CD4-positive, alpha-beta memory T cell (primary cell): ENCODE data around the gene MKNK1. TPM values are rescaled to one million over a fixed set of nuclear protein-coding genes. Genes with fewer than 3 reads are reported as not detected.

Experiments used
- CTCF ChIA-PET: fragments of 350-600 bp; sonication (Branson Sonifier 250); formaldehyde crosslinking; loops from one replicate; lab custom pipeline; 2021; ENCODE audit warnings: inconsistent platforms; ENCODE audit not compliant: partially characterized antibody; lab: Charles Lee
- POLR2A ChIA-PET: fragments of 350-600 bp; sonication (Branson Sonifier 250); formaldehyde crosslinking; loops from one replicate; lab custom pipeline; 2021; ENCODE audit not compliant: partially characterized antibody; lab: Charles Lee
- DNase-seq, 5 donors: peaks; one replicate each; pipeline versions ENCODE4 v3.0.0 to v3.0.0-alpha.2; 2020 to 2022; ENCODE audit warnings: mixed read lengths in 1 of 5
- H3K27ac ChIP-seq: one replicate; pipeline ENCODE4 v1.7.0; 2013; ENCODE audit warnings: low read depth, low read length
- H3K27me3 ChIP-seq: 2 replicates; pipeline ENCODE4 v1.7.0; 2013; ENCODE audit warnings: mild to moderate bottlenecking, low read length, moderate library complexity; ENCODE audit not compliant: insufficient read depth
- H3K36me3 ChIP-seq: 2 replicates; pipeline ENCODE4 v1.7.0; 2013; ENCODE audit warnings: mild to moderate bottlenecking, low read length, moderate library complexity; ENCODE audit not compliant: insufficient read depth
- H3K4me1 ChIP-seq: 2 replicates; pipeline ENCODE4 v1.7.0; 2013; ENCODE audit warnings: mild to moderate bottlenecking, low read length, moderate library complexity; ENCODE audit not compliant: insufficient read depth
- H3K4me3 ChIP-seq, 2 donors: one replicate each; pipeline ENCODE4 v1.7.0; 2013; ENCODE audit warnings: low read length in 2 of 2, mild to moderate bottlenecking in 1 of 2
- H3K9me3 ChIP-seq, 2 donors: one replicate each; pipeline ENCODE4 v1.7.0; 2013; ENCODE audit warnings: low read length in 2 of 2, control low read depth in 1 of 2; ENCODE audit not compliant: control insufficient read depth in 1 of 2
- H3K27ac Mint-ChIP-seq, 7 donors: one replicate each; pipeline ENCODE4 v1.8.0; 2020 to 2021; ENCODE audit warnings: mixed read lengths in 7 of 7, mild to moderate bottlenecking in 6 of 7, inconsistent platforms in 3 of 7, moderate library complexity in 3 of 7
- H3K27me3 Mint-ChIP-seq, 2 donors: one replicate each; pipeline ENCODE4 v1.8.0; 2020 to 2021; ENCODE audit warnings: mixed read lengths in 2 of 2
- H3K36me3 Mint-ChIP-seq, 2 donors: one replicate each; pipeline ENCODE4 v1.8.0; 2020 to 2021; ENCODE audit warnings: mixed read lengths in 2 of 2, inconsistent platforms in 1 of 2, mild to moderate bottlenecking in 1 of 2
- H3K4me1 Mint-ChIP-seq, 4 donors: one replicate each; pipeline ENCODE4 v1.8.0; 2020 to 2021; ENCODE audit warnings: mixed read lengths in 4 of 4, mild to moderate bottlenecking in 1 of 4
- H3K4me3 Mint-ChIP-seq, 8 donors: one replicate each; pipeline ENCODE4 v1.8.0; 2020 to 2021; ENCODE audit warnings: mixed read lengths in 8 of 8, mild to moderate bottlenecking in 7 of 8, moderate library complexity in 6 of 8, inconsistent platforms in 3 of 8
- H3K9me3 Mint-ChIP-seq, 8 donors: one replicate each; pipeline ENCODE4 v1.8.0; 2020 to 2021; ENCODE audit warnings: mixed read lengths in 8 of 8, mild to moderate bottlenecking in 5 of 8, inconsistent platforms in 3 of 8, moderate library complexity in 1 of 8
- intact Hi-C: fragments of 100-400 bp; cut with micrococcal nuclease; formaldehyde crosslinking; loops from one replicate; pipeline ENCODE4 v1.15.1; 2023
- polyA plus RNA-seq, 2 donors: library from polyadenylated mRNA; unstranded; fragments of 300-500 nt; fragmentation: Illumina TruSeq; gene quantifications; one replicate each; pipeline ENCODE4 v1.2.3, GENCODE V29; 2021
- total RNA-seq, 2 experiments: library from RNA; stranded (reverse); gene quantifications; one replicate each; pipeline ENCODE4 v1.2.3, GENCODE V29; 2021

Gene MKNK1
- total and polyA plus RNA-seq, 4 experiments from 2014 or later, result 29.3 to 54.9 (median 43.8) TPM

DNA sequence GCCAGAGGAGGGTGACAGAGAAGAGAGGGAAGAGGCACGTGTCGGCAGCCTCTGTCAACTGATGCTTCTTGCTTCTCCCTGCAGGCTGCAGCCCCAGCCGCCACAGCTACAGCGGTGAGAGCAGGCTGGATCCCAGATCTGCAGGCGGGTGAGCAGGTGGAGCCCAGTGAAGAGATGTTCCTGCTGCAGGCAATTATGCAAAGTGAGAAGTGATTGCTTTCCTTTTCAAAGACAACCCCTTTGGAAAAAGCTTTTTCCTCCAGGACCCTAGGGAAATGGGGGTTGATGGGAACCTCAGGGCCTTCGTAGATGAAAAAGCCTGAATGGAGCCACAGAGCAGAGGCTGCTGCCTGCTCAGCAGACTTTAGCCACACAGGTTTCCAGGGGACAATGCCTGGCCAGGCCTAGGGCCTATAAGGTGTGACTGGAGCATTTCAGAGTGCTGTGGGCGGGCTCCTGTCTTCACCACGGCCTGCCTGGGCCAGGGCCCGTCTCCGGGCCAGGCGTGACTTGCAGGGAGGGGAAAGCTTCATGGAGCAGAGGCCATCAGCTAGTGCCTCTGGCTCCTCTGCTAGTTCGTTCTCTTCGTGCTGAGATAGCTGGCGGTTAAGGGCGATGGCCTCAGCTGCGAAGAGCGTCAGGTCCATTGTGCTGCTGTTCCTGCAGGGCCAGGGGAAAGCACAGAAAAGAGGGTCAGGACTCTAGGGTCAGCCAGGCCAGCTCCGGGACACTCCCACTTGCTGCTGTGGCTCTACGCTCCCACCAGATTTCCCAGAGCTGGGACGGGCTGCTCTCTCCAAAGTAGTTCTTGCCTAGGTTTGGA lies 45.7 kb downstream of the MKNK1 start:
- H3K27ac ChIP-seq, result no peak overlapping the region
- CTCF ChIA-PET, result no interaction called here
- H3K9me3 Mint-ChIP-seq, result peaks cover 0 to 2% (median 0%) of the 10 kb centered on the region in 8 donors
- no peaks in the 10 kb centered on the region for H3K27me3 ChIP-seq
- H3K27ac Mint-ChIP-seq, result peak overlapping the region in 3 of 7 donors; percentile 19 to 54 (median 48)
- DNase-seq, result no peak
- POLR2A ChIA-PET, result no interaction called here
- no peak overlapping the region for H3K4me3 ChIP-seq
- peaks cover 20 to 46% of the 10 kb centered on the region in 2 donors for H3K36me3 Mint-ChIP-seq
- H3K4me1 Mint-ChIP-seq, result no peaks in the 10 kb centered on the region
- H3K9me3 ChIP-seq, result no peaks in the 10 kb centered on the region
- peaks cover 9% of the 10 kb centered on the region for H3K36me3 ChIP-seq
- no peaks in the 10 kb centered on the region for H3K4me1 ChIP-seq
- H3K27me3 Mint-ChIP-seq, result no peaks in the 10 kb centered on the region
- intact Hi-C loops, result no loop called here
- H3K4me3 Mint-ChIP-seq, result no peak overlapping the region

DNA sequence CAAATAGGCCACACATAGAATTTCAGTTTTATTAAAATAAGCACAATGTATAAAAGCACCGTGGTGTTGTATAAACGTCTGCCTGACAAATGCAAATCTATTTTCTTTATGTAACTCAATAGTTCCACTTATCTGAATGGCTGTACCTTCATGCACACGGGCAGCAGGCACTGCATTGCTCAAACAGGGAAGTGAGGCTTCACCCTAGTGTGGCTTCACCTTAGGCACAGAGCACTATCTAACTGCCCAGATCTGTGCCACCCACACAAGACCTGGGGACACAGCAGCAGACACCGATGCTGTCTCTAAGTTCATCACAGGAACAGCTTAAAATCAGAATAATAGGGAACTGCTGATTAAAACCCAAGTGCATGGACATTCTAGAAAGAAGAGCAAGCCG lies 46.7 kb downstream of the MKNK1 start:
- Histone ChIP-seq H3K9me3 (no peaks in the 10 kb centered on the region), H3K27ac (no peak overlapping the region), H3K4me1 (no peaks in the 10 kb centered on the region), H3K27me3 (no peaks in the 10 kb centered on the region), H3K36me3 (peaks cover 5% of the 10 kb centered on the region), H3K4me3 (no peak overlapping the region)
- H3K4me1 Mint-ChIP-seq, result no peaks in the 10 kb centered on the region
- intact Hi-C loops, result no loop called here
- no peaks in the 10 kb centered on the region for H3K27me3 Mint-ChIP-seq
- POLR2A ChIA-PET, result no interaction called here
- CTCF ChIA-PET, result no interaction called here
- peaks cover 12 to 36% of the 10 kb centered on the region in 2 donors for H3K36me3 Mint-ChIP-seq
- H3K9me3 Mint-ChIP-seq, result peaks cover 0 to 2% (median 0%) of the 10 kb centered on the region in 8 donors
- no peak for DNase-seq
- peak overlapping the region in 5 of 7 donors; percentile 3 to 81 (median 43) for H3K27ac Mint-ChIP-seq
- no peak overlapping the region for H3K4me3 Mint-ChIP-seq

DNA sequence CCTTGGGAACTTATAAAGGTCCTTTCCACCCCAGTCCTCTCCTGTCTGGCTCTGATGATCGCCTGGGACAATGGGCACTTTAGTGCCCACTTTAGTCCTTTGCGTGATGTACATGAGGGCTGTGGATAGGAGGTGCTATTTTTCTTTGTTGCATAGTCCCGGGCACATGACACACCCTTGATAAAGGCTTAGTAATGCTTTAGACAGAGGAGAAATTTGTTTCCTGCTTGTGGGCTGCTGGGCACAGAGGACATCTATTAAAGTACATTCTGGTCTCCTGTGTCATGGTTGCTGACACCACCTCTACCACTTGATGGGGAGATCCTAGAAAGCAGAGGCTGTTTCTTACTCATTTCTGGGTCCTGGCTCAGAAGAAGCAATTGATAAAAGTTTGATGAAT lies 47.2 kb downstream of the MKNK1 start:
- Histone ChIP-seq H3K4me3 (no peak overlapping the region), H3K4me1 (no peaks in the 10 kb centered on the region), H3K27me3 (no peaks in the 10 kb centered on the region), H3K36me3 (peaks cover 5% of the 10 kb centered on the region), H3K9me3 (no peaks in the 10 kb centered on the region), H3K27ac (no peak overlapping the region)
- ChIA-PET POLR2A (no interaction called here), CTCF (no interaction called here)
- H3K27ac Mint-ChIP-seq, result peak overlapping the region in 3 of 7 donors; percentile 28 to 44 (median 32)
- H3K9me3 Mint-ChIP-seq, result peaks cover 0 to 2% (median 0%) of the 10 kb centered on the region in 8 donors
- no peaks in the 10 kb centered on the region for H3K27me3 Mint-ChIP-seq
- H3K4me3 Mint-ChIP-seq, result no peak overlapping the region
- DNase-seq, result no peak
- H3K36me3 Mint-ChIP-seq, result peaks cover 9 to 33% of the 10 kb centered on the region in 2 donors
- H3K4me1 Mint-ChIP-seq, result no peaks in the 10 kb centered on the region
- intact Hi-C loops, result no loop called here

DNA sequence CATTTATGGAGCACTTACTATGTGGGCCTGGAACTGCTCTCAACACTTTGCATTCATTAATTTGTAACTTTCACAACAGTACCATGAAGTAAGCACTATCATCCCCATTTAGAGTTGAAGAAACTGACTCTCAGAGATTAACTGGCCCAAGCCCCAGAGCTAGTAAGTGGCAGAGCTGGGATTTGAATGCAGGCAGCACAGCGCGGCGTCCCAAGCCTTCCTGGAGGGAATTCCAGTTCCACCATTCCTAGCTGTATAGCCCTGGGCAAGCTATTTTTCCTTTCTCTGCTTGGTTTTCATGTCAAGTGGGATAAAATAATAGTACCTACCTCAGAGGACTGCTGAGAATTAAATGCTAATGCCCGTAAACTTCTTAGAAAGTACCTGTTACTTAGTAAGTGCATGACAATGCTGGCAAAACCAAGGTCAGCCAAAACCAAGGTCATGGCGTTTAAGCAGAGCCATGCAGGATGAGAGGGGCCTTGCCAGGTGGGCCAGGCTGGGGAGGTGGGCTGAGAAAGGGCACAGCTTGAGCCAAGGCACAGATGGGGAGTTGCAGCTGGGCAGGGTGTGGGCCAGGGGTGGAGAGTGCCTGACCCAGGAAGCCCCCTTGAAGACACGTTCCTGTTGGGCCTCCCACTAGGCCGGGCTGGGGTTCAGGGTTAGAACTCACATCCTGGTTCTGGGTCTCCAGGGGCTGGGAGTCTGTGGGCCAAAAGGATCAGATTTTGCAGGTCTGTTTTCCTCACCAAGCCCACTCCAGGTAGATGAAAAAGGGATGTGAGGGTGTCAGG lies 48.0 kb downstream of the MKNK1 start:
- no peak overlapping the region for H3K4me3 ChIP-seq
- peaks cover 5 to 28% of the 10 kb centered on the region in 2 donors for H3K36me3 Mint-ChIP-seq
- no peaks in the 10 kb centered on the region for H3K36me3 ChIP-seq
- no peaks in the 10 kb centered on the region for H3K27me3 ChIP-seq
- intact Hi-C loops, result no loop called here
- DNase-seq, result no peak
- H3K4me1 Mint-ChIP-seq, result no peaks in the 10 kb centered on the region
- H3K9me3 ChIP-seq, result no peaks in the 10 kb centered on the region
- peaks cover 0 to 2% (median 0%) of the 10 kb centered on the region in 8 donors for H3K9me3 Mint-ChIP-seq
- POLR2A ChIA-PET, result no interaction called here
- H3K27me3 Mint-ChIP-seq, result no peaks in the 10 kb centered on the region
- no peak overlapping the region for H3K27ac ChIP-seq
- peak overlapping the region in 2 of 7 donors; percentile 42 to 45 for H3K27ac Mint-ChIP-seq
- CTCF ChIA-PET, result no interaction called here
- no peaks in the 10 kb centered on the region for H3K4me1 ChIP-seq
- H3K4me3 Mint-ChIP-seq, result no peak overlapping the region

DNA sequence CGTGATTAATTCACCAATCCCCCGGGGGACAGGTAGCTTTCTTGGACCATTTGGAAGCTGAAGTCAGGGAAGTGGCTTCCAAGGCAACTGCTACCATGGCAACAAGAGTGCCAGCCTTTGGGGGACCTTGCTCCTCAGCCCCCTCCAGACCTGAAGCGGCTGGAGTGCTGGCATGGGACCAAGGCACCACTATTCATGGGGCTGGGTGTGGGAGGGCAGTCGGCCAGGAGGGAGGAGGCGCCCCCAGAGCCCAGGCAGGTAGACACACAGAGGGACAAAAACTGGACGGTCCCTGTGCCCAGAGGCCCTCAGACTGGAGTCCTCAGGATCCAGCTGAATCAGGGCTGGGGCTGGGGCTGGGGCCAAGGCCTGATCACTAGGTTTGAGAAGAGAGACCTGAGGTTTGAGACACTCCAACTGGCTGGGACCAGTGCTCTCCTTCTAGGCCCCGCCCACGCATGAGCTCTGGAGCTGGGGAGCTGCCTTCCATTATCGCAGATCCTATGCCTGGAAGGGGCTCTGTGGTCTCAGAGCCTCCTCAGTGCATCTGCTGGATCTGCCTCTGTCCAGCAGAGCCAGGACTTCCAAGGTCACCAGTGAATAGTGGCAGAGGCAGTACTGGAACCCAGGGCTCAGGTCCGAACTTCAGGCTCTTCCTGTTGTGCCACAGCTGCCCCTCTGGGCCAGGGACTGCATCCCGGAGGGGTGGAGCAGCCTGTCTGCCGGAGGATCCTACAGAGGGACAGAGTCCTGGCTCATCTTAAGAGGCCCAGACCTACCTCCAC lies 49.3 kb downstream of the MKNK1 start:
- Histone ChIP-seq H3K4me1 (peaks cover 7% of the 10 kb centered on the region), H3K4me3 (no peak overlapping the region), H3K27ac (no peak overlapping the region), H3K36me3 (no peaks in the 10 kb centered on the region), H3K9me3 (no peaks in the 10 kb centered on the region), H3K27me3 (no peaks in the 10 kb centered on the region)
- Mint-ChIP-seq H3K36me3 (peaks cover 5 to 17% of the 10 kb centered on the region in 2 donors), H3K27ac (no peak overlapping the region), H3K27me3 (peaks cover 0 to under 1% of the 10 kb centered on the region in 2 donors), H3K9me3 (peaks cover 0 to 2% (median 0%) of the 10 kb centered on the region in 8 donors), H3K4me3 (no peak overlapping the region), H3K4me1 (peaks cover 2 to 12% (median 3%) of the 10 kb centered on the region in 4 donors)
- intact Hi-C loops, result no loop called here
- DNase-seq, result no peak
- ChIA-PET CTCF (no interaction called here), POLR2A (no interaction called here)

DNA sequence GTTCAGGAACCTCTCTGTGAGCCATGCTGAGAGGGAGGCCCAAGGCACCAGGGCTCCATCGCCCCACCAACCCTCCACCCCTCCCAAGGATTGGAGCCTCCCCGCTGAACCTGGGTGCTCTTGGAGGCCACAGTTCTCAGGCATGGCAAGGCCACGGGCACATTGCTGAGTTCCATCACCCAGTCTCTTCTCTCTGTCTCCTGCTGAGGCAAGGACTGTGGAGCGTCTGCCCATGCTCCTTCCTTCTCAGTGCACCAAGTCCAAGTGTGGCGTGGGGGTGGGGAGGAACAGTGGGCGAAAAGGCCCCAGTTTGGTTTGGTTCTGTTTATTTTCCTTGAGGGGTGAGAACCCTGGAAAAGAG lies 49.9 kb downstream of the MKNK1 start:
- H3K27me3 Mint-ChIP-seq, result peaks cover 0 to 6% of the 10 kb centered on the region in 2 donors
- ChIA-PET CTCF (no interaction called here), POLR2A (no interaction called here)
- Histone ChIP-seq H3K9me3 (no peaks in the 10 kb centered on the region), H3K4me1 (peaks cover 12% of the 10 kb centered on the region), H3K27me3 (no peaks in the 10 kb centered on the region), H3K36me3 (no peaks in the 10 kb centered on the region), H3K27ac (no peak overlapping the region), H3K4me3 (no peak overlapping the region)
- H3K27ac Mint-ChIP-seq, result no peak overlapping the region
- H3K9me3 Mint-ChIP-seq, result peaks cover 0 to 2% (median 0%) of the 10 kb centered on the region in 8 donors
- intact Hi-C loops, result no loop called here
- peaks cover 8 to 18% (median 9%) of the 10 kb centered on the region in 4 donors for H3K4me1 Mint-ChIP-seq
- no peak overlapping the region for H3K4me3 Mint-ChIP-seq
- peaks cover 5 to 12% of the 10 kb centered on the region in 2 donors for H3K36me3 Mint-ChIP-seq
- no peak for DNase-seq

DNA sequence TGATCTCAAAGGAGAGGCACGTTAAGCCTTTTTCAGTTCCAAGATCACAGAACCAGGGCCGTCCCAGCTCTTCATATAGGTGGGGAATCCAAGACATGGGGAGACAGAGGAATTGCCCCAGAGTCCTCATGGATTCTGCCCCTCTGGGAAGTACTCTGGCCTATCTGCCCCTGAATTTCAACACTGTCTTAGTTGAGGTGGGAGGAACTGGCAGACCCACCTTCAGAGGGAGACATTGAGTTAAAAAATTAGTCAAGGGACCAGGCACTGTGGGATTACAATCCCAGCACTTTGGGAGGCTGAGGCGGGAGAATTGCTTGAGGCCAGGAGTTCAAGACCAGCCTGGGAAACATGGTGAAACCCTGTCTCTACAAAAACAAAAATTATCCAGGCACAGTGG lies 50.6 kb downstream of the MKNK1 start:
- Mint-ChIP-seq H3K4me3 (no peak overlapping the region), H3K36me3 (peaks cover 5 to 6% of the 10 kb centered on the region in 2 donors), H3K9me3 (peaks cover 0 to 2% (median 0%) of the 10 kb centered on the region in 8 donors), H3K4me1 (peaks cover 9 to 20% (median 11%) of the 10 kb centered on the region in 4 donors), H3K27me3 (peaks cover 0 to 6% of the 10 kb centered on the region in 2 donors), H3K27ac (no peak overlapping the region)
- Histone ChIP-seq H3K27ac (no peak overlapping the region), H3K4me1 (peaks cover 13% of the 10 kb centered on the region), H3K27me3 (no peaks in the 10 kb centered on the region), H3K9me3 (no peaks in the 10 kb centered on the region), H3K4me3 (no peak overlapping the region), H3K36me3 (no peaks in the 10 kb centered on the region)
- DNase-seq, result no peak
- ChIA-PET POLR2A (no interaction called here), CTCF (no interaction called here)
- intact Hi-C loops, result no loop called here
